ENCODE results near the gene LIPM. TPM values are rescaled to one million over a fixed set of nuclear protein-coding genes. Genes with fewer than 3 reads are reported as not detected.

The LIPM gene
- total RNA-seq, 1 donor = not detected

GRCh38 chr10:88843171-88843570, 40.6 kb downstream of the LIPM start:
- no peak for TF ChIP-seq CTCF (IDR thresholded peaks at IDR 0.05; ENCODE audit: insufficient read depth, low read depth, low read length)
- H3K4me3 ChIP-seq (ENCODE audit: low read depth, low read length) = no peak overlapping the region
- DNase-seq (ENCODE audit: low read depth) = no peak

- no peak overlapping the region for H3K4me3 ChIP-seq (ENCODE audit: low read depth, low read length)
- DNase-seq (ENCODE audit: low read depth) = peak; percentile 64
- TF ChIP-seq CTCF (IDR thresholded peaks at IDR 0.05; ENCODE audit: insufficient read depth, low read depth, low read length) = no peak
These were observed 46.0 kb downstream of the LIPM start for GRCh38 chr10:88848499-88848898.

GRCh38 chr10:88849234-88849633, 46.7 kb downstream of the LIPM start:
- DNase-seq (ENCODE audit: low read depth) = peak; percentile 42
- TF ChIP-seq CTCF (IDR thresholded peaks at IDR 0.05; ENCODE audit: insufficient read depth, low read depth, low read length) = no peak
- no peak overlapping the region for H3K4me3 ChIP-seq (ENCODE audit: low read depth, low read length)

GRCh38 chr10:88850712-88851111, 48.2 kb downstream of the LIPM start:
- no peak for DNase-seq (ENCODE audit: low read depth)
- no peak overlapping the region for H3K4me3 ChIP-seq (ENCODE audit: low read depth, low read length)
- no peak for TF ChIP-seq CTCF (IDR thresholded peaks at IDR 0.05; ENCODE audit: insufficient read depth, low read depth, low read length)

GRCh38 chr10:88851706-88852105, 49.2 kb downstream of the LIPM start, which contains the start of gene ANKRD22:
ANKRD22 (minus strand) TSS chr10:88851844; CDS start chr10:88851607, 237 bp downstream.
- DNase-seq (ENCODE audit: low read depth) = peak; percentile 29
- H3K4me3 ChIP-seq (ENCODE audit: low read depth, low read length) = no peak within 1 kb of the TSS
- no peak for TF ChIP-seq CTCF (IDR thresholded peaks at IDR 0.05; ENCODE audit: insufficient read depth, low read depth, low read length)

GRCh38 chr10:88852327-88852726, 49.8 kb downstream of the LIPM start:
- no peak for TF ChIP-seq CTCF (IDR thresholded peaks at IDR 0.05; ENCODE audit: insufficient read depth, low read depth, low read length)
- no peak for DNase-seq (ENCODE audit: low read depth)
- no peak overlapping the region for H3K4me3 ChIP-seq (ENCODE audit: low read depth, low read length)

GRCh38 chr10:88853155-88853881, 50.8 kb downstream of the LIPM start:
- TF ChIP-seq CTCF (IDR thresholded peaks at IDR 0.05; ENCODE audit: insufficient read depth, low read depth, low read length) = no peak
- no peak for DNase-seq (ENCODE audit: low read depth)
- no peak overlapping the region for H3K4me3 ChIP-seq (ENCODE audit: low read depth, low read length)

Data from fibroblast of villous mesenchyme (primary cell).